ENCODE data around the gene FBLN5. TPM values are rescaled to one million over a fixed set of nuclear protein-coding genes. Genes with fewer than 3 reads are reported as not detected.
"Not testable (repeated sequence)": the region's sequence is repeated elsewhere in the genome, so short reads cannot be mapped to it uniquely, and the experiment has no call there.

The FBLN5 gene
- total RNA-seq, 2 donors from 2014 or later, result 3.0 to 5.6 TPM

GRCh38 chr14:91911474-91912032 lies 35.9 kb downstream of the FBLN5 start:
- DNase-seq, result peak; percentile 47 to 51
- ATAC-seq (replicated peaks in 1 of 2), result peak; percentile 96 to 99
- H3K9me3 Mint-ChIP-seq, result peaks cover 0 to 1% of the 10 kb centered on the region in 2 donors
- peaks cover 0 to 1% of the 10 kb centered on the region in 2 donors for H3K36me3 Mint-ChIP-seq (ENCODE audit: insufficient read depth in 2 of 2)
- H3K4me1 Mint-ChIP-seq (ENCODE audit: low read depth), result peaks cover 12% of the 10 kb centered on the region
- peak overlapping the region; percentile 70 for H3K27ac Mint-ChIP-seq
- no peaks in the 10 kb centered on the region for H3K27me3 Mint-ChIP-seq (ENCODE audit: low read depth)
- H3K4me3 Mint-ChIP-seq, result peak overlapping the region in 1 of 2 donors; percentile 15

- Mint-ChIP-seq H3K4me3 (no peak overlapping the region), H3K4me1 (ENCODE audit: low read depth) (peaks cover 12% of the 10 kb centered on the region), H3K36me3 (ENCODE audit: insufficient read depth in 2 of 2) (peaks cover 0 to 1% of the 10 kb centered on the region in 2 donors), H3K27me3 (ENCODE audit: low read depth) (no peaks in the 10 kb centered on the region), H3K27ac (no peak overlapping the region), H3K9me3 (no peaks in the 10 kb centered on the region)
- ATAC-seq (replicated peaks in 1 of 2), result no peak
- no peak for DNase-seq
These were observed 37.3 kb downstream of the FBLN5 start for GRCh38 chr14:91910196-91910595.

GRCh38 chr14:91906374-91906773 lies 41.1 kb downstream of the FBLN5 start:
- ATAC-seq (replicated peaks in 1 of 2) (no peak), DNase-seq (no peak)
- H3K27ac Mint-ChIP-seq, result no peak overlapping the region
- H3K4me3 Mint-ChIP-seq, result no peak overlapping the region
- no peaks in the 10 kb centered on the region for H3K36me3 Mint-ChIP-seq (ENCODE audit: insufficient read depth in 2 of 2)
- no peaks in the 10 kb centered on the region for H3K27me3 Mint-ChIP-seq (ENCODE audit: low read depth)
- H3K4me1 Mint-ChIP-seq (ENCODE audit: low read depth), result peaks cover 5% of the 10 kb centered on the region
- H3K9me3 Mint-ChIP-seq, result no peaks in the 10 kb centered on the region

- no peak overlapping the region for H3K4me3 Mint-ChIP-seq
- no peak for ATAC-seq (replicated peaks in 1 of 2)
- H3K36me3 Mint-ChIP-seq (ENCODE audit: insufficient read depth in 2 of 2), result no peaks in the 10 kb centered on the region
- no peak for DNase-seq
- no peak overlapping the region for H3K27ac Mint-ChIP-seq
- H3K9me3 Mint-ChIP-seq, result no peaks in the 10 kb centered on the region
- no peaks in the 10 kb centered on the region for H3K4me1 Mint-ChIP-seq (ENCODE audit: low read depth)
- no peaks in the 10 kb centered on the region for H3K27me3 Mint-ChIP-seq (ENCODE audit: low read depth)
These were observed 42.4 kb downstream of the FBLN5 start for GRCh38 chr14:91904956-91905645.

- no peak for ATAC-seq (replicated peaks in 1 of 2)
- DNase-seq, result no peak
- Mint-ChIP-seq H3K27me3 (ENCODE audit: low read depth) (no peaks in the 10 kb centered on the region), H3K36me3 (ENCODE audit: insufficient read depth in 2 of 2) (no peaks in the 10 kb centered on the region), H3K9me3 (no peaks in the 10 kb centered on the region), H3K4me1 (ENCODE audit: low read depth) (no peaks in the 10 kb centered on the region), H3K4me3 (no peak overlapping the region), H3K27ac (no peak overlapping the region)
These were observed 43.0 kb downstream of the FBLN5 start for GRCh38 chr14:91904483-91904882.

- H3K27ac Mint-ChIP-seq, result no peak overlapping the region
- ATAC-seq (replicated peaks in 1 of 2) (no peak), DNase-seq (no peak)
- H3K36me3 Mint-ChIP-seq (ENCODE audit: insufficient read depth in 2 of 2), result no peaks in the 10 kb centered on the region
- H3K9me3 Mint-ChIP-seq, result no peaks in the 10 kb centered on the region
- peaks cover 5% of the 10 kb centered on the region for H3K4me1 Mint-ChIP-seq (ENCODE audit: low read depth)
- no peaks in the 10 kb centered on the region for H3K27me3 Mint-ChIP-seq (ENCODE audit: low read depth)
- H3K4me3 Mint-ChIP-seq, result no peak overlapping the region
These were observed 44.4 kb downstream of the FBLN5 start for GRCh38 chr14:91903070-91903469.

- Mint-ChIP-seq H3K9me3 (no peaks in the 10 kb centered on the region), H3K4me1 (ENCODE audit: low read depth) (peaks cover 5% of the 10 kb centered on the region), H3K36me3 (ENCODE audit: insufficient read depth in 2 of 2) (no peaks in the 10 kb centered on the region), H3K27ac (no peak overlapping the region), H3K4me3 (no peak overlapping the region), H3K27me3 (ENCODE audit: low read depth) (no peaks in the 10 kb centered on the region)
- ATAC-seq (replicated peaks in 1 of 2) (no peak), DNase-seq (no peak)
These were observed 45.2 kb downstream of the FBLN5 start for GRCh38 chr14:91902336-91902735.

GRCh38 chr14:91901449-91902226 lies 45.9 kb downstream of the FBLN5 start:
- no peak for ATAC-seq (replicated peaks in 1 of 2)
- no peaks in the 10 kb centered on the region for H3K9me3 Mint-ChIP-seq
- no peak overlapping the region for H3K4me3 Mint-ChIP-seq
- H3K36me3 Mint-ChIP-seq (ENCODE audit: insufficient read depth in 2 of 2), result no peaks in the 10 kb centered on the region
- no peak overlapping the region for H3K27ac Mint-ChIP-seq
- peaks cover 5% of the 10 kb centered on the region for H3K4me1 Mint-ChIP-seq (ENCODE audit: low read depth)
- DNase-seq, result no peak
- no peaks in the 10 kb centered on the region for H3K27me3 Mint-ChIP-seq (ENCODE audit: low read depth)

GRCh38 chr14:91899806-91900205 lies 47.7 kb downstream of the FBLN5 start:
- Mint-ChIP-seq H3K27me3 (ENCODE audit: low read depth) (no peaks in the 10 kb centered on the region), H3K9me3 (no peaks in the 10 kb centered on the region), H3K36me3 (ENCODE audit: insufficient read depth in 2 of 2) (no peaks in the 10 kb centered on the region), H3K27ac (no peak overlapping the region), H3K4me3 (no peak overlapping the region), H3K4me1 (ENCODE audit: low read depth) (peaks cover 5% of the 10 kb centered on the region)
- DNase-seq (no peak), ATAC-seq (replicated peaks in 1 of 2) (no peak)

GRCh38 chr14:91899213-91899612 lies 48.3 kb downstream of the FBLN5 start:
- H3K4me3 Mint-ChIP-seq, result no peak overlapping the region
- no peaks in the 10 kb centered on the region for H3K36me3 Mint-ChIP-seq (ENCODE audit: insufficient read depth in 2 of 2)
- ATAC-seq (replicated peaks in 1 of 2) (no peak), DNase-seq (no peak)
- no peaks in the 10 kb centered on the region for H3K27me3 Mint-ChIP-seq (ENCODE audit: low read depth)
- H3K4me1 Mint-ChIP-seq (ENCODE audit: low read depth), result peaks cover 5% of the 10 kb centered on the region
- no peaks in the 10 kb centered on the region for H3K9me3 Mint-ChIP-seq
- no peak overlapping the region for H3K27ac Mint-ChIP-seq

GRCh38 chr14:91898372-91898771 lies 49.1 kb downstream of the FBLN5 start:
- no peaks in the 10 kb centered on the region for H3K9me3 Mint-ChIP-seq
- no peak for DNase-seq
- peaks cover 13% of the 10 kb centered on the region for H3K4me1 Mint-ChIP-seq (ENCODE audit: low read depth)
- H3K27ac Mint-ChIP-seq, result no peak overlapping the region
- no peak overlapping the region for H3K4me3 Mint-ChIP-seq
- H3K27me3 Mint-ChIP-seq (ENCODE audit: low read depth), result no peaks in the 10 kb centered on the region
- H3K36me3 Mint-ChIP-seq (ENCODE audit: insufficient read depth in 2 of 2), result no peaks in the 10 kb centered on the region
- ATAC-seq (replicated peaks in 1 of 2), result no peak

GRCh38 chr14:91897716-91898115 lies 49.8 kb downstream of the FBLN5 start:
- not testable (repeated sequence) for H3K4me3 Mint-ChIP-seq; H3K27ac Mint-ChIP-seq; H3K36me3 Mint-ChIP-seq (ENCODE audit: insufficient read depth in 2 of 2); H3K9me3 Mint-ChIP-seq; ATAC-seq (replicated peaks in 1 of 2); DNase-seq; H3K27me3 Mint-ChIP-seq (ENCODE audit: low read depth)
- H3K4me1 Mint-ChIP-seq (ENCODE audit: low read depth), result peaks cover 20% of the 10 kb centered on the region

GRCh38 chr14:91897106-91897701 lies 50.3 kb downstream of the FBLN5 start:
- Mint-ChIP-seq H3K9me3 (no peaks in the 10 kb centered on the region), H3K4me1 (ENCODE audit: low read depth) (peaks cover 25% of the 10 kb centered on the region), H3K27me3 (ENCODE audit: low read depth) (no peaks in the 10 kb centered on the region), H3K4me3 (no peak overlapping the region), H3K27ac (no peak overlapping the region), H3K36me3 (ENCODE audit: insufficient read depth in 2 of 2) (no peaks in the 10 kb centered on the region)
- no peak for ATAC-seq (replicated peaks in 1 of 2)
- DNase-seq, result no peak
